Epithelial cell of esophagus (primary cell): Measurements from ENCODE around the gene FEN1.
A peak's percentile ranks its signal among the peaks of the same experiment; 100 is the strongest.

Experiments used
- DNase-seq: peaks from one replicate; pipeline ENCODE4 v3.0.0; 2010; ENCODE audit warnings: low read depth
- H3K4me3 ChIP-seq: 2 replicates; pipeline ENCODE4 v1.5.1; 2011; ENCODE audit warnings: mild to moderate bottlenecking, low read length, control low read depth
- TF ChIP-seq, protein P1 (sequence below): IDR thresholded peaks from 2 replicates; pipeline ENCODE4 v1.5.1; 2011; ENCODE audit warnings: low read depth, mild to moderate bottlenecking, low read length, control low read depth, inconsistent platforms; ENCODE audit not compliant: insufficient read depth; ENCODE audit errors: missing control alignments

FEN1 gene

GRCh38 chr11:61812736-61813411 lies 20.2 kb downstream of the FEN1 start:
- TF ChIP-seq, protein P1, sequence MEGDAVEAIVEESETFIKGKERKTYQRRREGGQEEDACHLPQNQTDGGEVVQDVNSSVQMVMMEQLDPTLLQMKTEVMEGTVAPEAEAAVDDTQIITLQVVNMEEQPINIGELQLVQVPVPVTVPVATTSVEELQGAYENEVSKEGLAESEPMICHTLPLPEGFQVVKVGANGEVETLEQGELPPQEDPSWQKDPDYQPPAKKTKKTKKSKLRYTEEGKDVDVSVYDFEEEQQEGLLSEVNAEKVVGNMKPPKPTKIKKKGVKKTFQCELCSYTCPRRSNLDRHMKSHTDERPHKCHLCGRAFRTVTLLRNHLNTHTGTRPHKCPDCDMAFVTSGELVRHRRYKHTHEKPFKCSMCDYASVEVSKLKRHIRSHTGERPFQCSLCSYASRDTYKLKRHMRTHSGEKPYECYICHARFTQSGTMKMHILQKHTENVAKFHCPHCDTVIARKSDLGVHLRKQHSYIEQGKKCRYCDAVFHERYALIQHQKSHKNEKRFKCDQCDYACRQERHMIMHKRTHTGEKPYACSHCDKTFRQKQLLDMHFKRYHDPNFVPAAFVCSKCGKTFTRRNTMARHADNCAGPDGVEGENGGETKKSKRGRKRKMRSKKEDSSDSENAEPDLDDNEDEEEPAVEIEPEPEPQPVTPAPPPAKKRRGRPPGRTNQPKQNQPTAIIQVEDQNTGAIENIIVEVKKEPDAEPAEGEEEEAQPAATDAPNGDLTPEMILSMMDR = no peak
- DNase-seq = no peak
- no peak overlapping the region for H3K4me3 ChIP-seq

DNA sequence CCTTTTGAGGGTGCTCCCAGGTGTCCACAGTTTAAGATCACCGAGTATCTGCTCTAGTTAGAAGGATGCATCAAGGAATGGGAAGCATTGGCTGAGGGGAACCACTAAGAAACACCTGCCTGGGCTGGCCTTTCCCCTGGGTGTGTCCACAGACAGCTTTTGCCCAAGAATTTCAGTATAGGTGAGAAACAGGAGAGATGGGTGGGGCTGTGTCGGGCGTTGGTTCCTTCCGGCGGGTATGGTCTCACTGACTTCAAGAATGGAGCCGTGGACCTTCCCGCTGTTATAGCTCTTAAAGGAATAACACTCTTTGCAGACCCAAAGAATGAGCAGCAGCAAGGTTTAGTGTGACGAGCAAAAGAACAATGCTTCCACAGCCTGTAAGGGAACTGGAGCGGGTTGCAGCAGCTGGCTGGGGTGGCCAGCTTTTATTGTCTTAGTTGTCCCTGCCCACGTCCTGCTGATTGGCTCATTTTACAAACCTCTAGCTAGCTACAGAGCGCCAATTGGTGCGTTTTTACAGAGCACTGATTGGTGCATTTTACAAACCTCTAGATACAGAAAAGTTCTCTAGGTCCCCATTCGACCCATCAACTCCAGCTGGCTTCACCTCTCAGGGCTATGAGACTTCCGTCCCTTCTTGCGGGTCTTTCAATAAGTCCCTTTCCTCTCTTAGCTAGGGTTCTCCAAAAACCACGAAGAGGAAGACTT lies 21.7 kb downstream of the FEN1 start:
- H3K4me3 ChIP-seq = no peak overlapping the region
- TF ChIP-seq, protein P1 = no peak
- DNase-seq = peak; percentile 41

DNA sequence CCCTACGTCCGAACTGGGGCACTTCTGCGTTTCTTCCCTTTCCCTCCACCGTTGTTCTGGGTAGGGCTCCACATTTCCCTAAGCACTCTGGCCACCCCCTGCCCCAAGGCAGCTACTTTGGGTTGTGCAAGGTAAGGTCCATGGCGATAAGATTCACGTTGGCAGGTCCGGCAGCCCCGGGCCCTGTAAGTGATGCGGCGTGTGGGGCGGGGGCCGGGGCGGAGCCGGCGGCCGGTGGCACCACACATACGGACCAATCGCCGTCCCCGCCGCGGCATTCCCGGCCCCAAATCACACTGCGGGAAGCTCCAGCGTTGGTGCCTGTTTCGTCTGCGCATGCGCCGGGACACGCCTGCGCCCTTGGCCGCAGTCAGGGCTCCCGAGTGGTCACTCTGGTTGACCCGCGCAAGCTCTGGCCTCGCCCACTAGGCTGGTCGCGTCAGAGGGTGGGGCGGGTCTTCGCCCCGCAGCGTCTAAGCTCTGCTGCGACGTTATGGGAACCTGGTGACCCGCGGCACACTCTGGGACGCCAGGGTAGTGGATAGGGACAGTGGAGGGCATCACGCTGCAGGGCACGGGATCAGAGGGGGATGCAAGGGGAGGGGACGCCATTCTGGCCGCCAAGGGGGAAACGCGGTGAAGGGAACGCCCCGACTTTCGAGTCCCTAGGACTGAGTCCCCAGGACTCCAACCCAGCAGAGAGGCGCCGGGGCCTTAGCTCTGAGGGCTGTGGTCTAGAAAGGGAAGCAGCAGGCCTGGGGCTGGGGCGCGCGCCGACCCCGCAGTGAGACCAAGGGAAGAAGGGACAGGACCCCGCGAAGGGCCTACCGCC lies 22.5 kb downstream of the FEN1 start:
- TF ChIP-seq, protein P1 = no peak
- peak overlapping the region; percentile 57 for H3K4me3 ChIP-seq
- peak; percentile 68 for DNase-seq

- TF ChIP-seq, protein P1 = no peak
- peak overlapping the region; percentile 57 for H3K4me3 ChIP-seq
- peak; percentile 80 for DNase-seq
Observed at GRCh38 chr11:61815790-61816735, 23.4 kb downstream of the FEN1 start.

DNA sequence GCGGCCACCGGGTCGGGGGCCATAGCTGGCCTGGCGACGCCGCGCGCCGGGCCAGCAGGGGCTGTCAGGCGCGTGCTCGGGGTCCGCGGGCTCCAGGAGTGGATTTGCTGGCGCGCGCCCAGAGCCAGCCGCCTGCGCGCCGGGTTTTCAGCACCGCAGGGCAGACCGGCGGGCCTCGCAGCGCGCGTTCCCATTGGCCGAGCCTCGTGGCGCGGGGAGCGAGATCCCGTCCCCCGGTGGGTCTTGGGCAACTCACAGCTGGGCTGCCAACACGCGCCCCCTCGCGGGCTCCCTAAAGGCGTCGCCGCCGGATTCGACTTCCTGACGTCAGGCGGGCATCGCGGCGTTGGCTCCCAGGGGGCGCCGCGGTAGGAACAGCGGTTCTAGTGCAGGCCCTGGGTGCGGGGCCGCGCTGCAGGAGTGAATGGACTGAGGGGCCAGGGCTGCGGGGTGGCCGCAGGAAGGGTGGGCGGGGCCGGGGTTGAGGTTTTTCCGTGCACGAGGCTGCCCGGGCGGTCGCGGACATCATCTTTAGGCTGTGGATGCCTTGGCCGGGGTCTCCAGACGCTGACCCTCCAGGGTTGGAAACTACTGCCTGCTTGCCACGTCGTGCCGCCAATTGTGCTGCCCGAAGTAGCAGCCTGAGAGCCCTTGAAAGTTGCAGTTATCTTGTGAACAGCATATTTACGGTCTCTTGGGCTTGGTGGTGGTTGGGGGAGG lies 24.2 kb downstream of the FEN1 start, which contains the start of gene FADS1:
FADS1 (minus strand) TSS at position 268 of the 720 bp plus-strand sequence; CDS start at position 194, 74 bp downstream.
- H3K4me3 ChIP-seq = peak within 1 kb of the TSS; percentile 57
- TF ChIP-seq, protein P1 = peak; percentile 37
- peak; percentile 84 for DNase-seq
